CD4-positive, alpha-beta T cell treated with Interleukin-6 for 4 hours (primary cell): ENCODE measurements around the gene DZIP1.

Source experiments
- DNase-seq: peaks from one replicate; pipeline ENCODE4 v3.0.0-alpha.2; 2020; ENCODE audit warnings: mixed read lengths

DZIP1 gene

GRCh38 chr13:95643571-95643935, 953 bp downstream of the DZIP1 start:
- no peak for DNase-seq

- no peak for DNase-seq
These were observed 1.5 kb downstream of the DZIP1 start for GRCh38 chr13:95642999-95643398.

- DNase-seq: no peak
These were observed 2.4 kb downstream of the DZIP1 start for GRCh38 chr13:95642028-95642621.

- DNase-seq: no peak
These were observed 3.0 kb downstream of the DZIP1 start for GRCh38 chr13:95641291-95642027.

- no peak for DNase-seq
These were observed 7.7 kb downstream of the DZIP1 start for GRCh38 chr13:95636853-95637252.

GRCh38 chr13:95630593-95630992, 13.9 kb downstream of the DZIP1 start:
- no peak for DNase-seq

GRCh38 chr13:95629071-95629470, 15.4 kb downstream of the DZIP1 start:
- DNase-seq: no peak

- DNase-seq: no peak
These were observed 16.0 kb downstream of the DZIP1 start for GRCh38 chr13:95628488-95628887.

- no peak for DNase-seq
These were observed 16.9 kb downstream of the DZIP1 start for GRCh38 chr13:95627590-95627989.

- no peak for DNase-seq
These were observed 17.7 kb downstream of the DZIP1 start for GRCh38 chr13:95626768-95627167.

- peak; percentile 20 for DNase-seq
These were observed 20.5 kb downstream of the DZIP1 start for GRCh38 chr13:95624020-95624419.

GRCh38 chr13:95623141-95623540, 21.4 kb downstream of the DZIP1 start:
- no peak for DNase-seq

GRCh38 chr13:95620825-95621498, 23.5 kb downstream of the DZIP1 start:
- no peak for DNase-seq

- no peak for DNase-seq
These were observed 24.3 kb downstream of the DZIP1 start for GRCh38 chr13:95620030-95620824.

- no peak for DNase-seq
These were observed 29.0 kb downstream of the DZIP1 start for GRCh38 chr13:95615539-95615938.

GRCh38 chr13:95614641-95615245, 29.8 kb downstream of the DZIP1 start:
- DNase-seq: no peak

- DNase-seq: no peak
These were observed 35.7 kb downstream of the DZIP1 start for GRCh38 chr13:95608640-95609323.

GRCh38 chr13:95607366-95607765, 37.1 kb downstream of the DZIP1 start:
- DNase-seq: no peak

GRCh38 chr13:95605448-95606125, 38.9 kb downstream of the DZIP1 start:
- DNase-seq: no peak

- no peak for DNase-seq
These were observed 40.0 kb downstream of the DZIP1 start for GRCh38 chr13:95604556-95604915.

- DNase-seq: no peak
These were observed 40.5 kb downstream of the DZIP1 start for GRCh38 chr13:95603887-95604555.
